HG02623 (cell line): ENCODE measurements around the gene PCDHAC2.

Source experiments
- ATAC-seq: cut with Tn5 transposase; IDR thresholded peaks from one replicate; pipeline ENCODE4 v1.9.1; 2021; ENCODE audit warnings: moderate library complexity; ENCODE audit not compliant: unreplicated experiment

The PCDHAC2 gene

GRCh38 chr5:140982083-140982716 lies 15.9 kb downstream of the PCDHAC2 start:
- ATAC-seq = no peak

GRCh38 chr5:140986117-140986521 lies 19.8 kb downstream of the PCDHAC2 start:
- ATAC-seq = no peak

- ATAC-seq = no peak
Measured at GRCh38 chr5:140988100-140988499, 21.8 kb downstream of the PCDHAC2 start.

- no peak for ATAC-seq
Measured at GRCh38 chr5:140988608-140989007, 22.3 kb downstream of the PCDHAC2 start.

GRCh38 chr5:140989254-140990020 lies 23.2 kb downstream of the PCDHAC2 start:
- ATAC-seq = no peak

GRCh38 chr5:140992828-140993227 lies 26.6 kb downstream of the PCDHAC2 start:
- no peak for ATAC-seq

GRCh38 chr5:140996060-140996459 lies 29.8 kb downstream of the PCDHAC2 start:
- ATAC-seq = no peak

- ATAC-seq = no peak
Measured at GRCh38 chr5:140998921-140999410, 32.7 kb downstream of the PCDHAC2 start.

GRCh38 chr5:141001446-141001843 lies 35.2 kb downstream of the PCDHAC2 start:
- no peak for ATAC-seq

- no peak for ATAC-seq
Measured at GRCh38 chr5:141001844-141002604, 35.7 kb downstream of the PCDHAC2 start.

- ATAC-seq = no peak
Measured at GRCh38 chr5:141002605-141002965, 36.3 kb downstream of the PCDHAC2 start.

GRCh38 chr5:141003031-141003430 lies 36.8 kb downstream of the PCDHAC2 start:
- no peak for ATAC-seq

- ATAC-seq = no peak
Measured at GRCh38 chr5:141003791-141004611, 37.7 kb downstream of the PCDHAC2 start.

GRCh38 chr5:141007791-141008190 lies 41.5 kb downstream of the PCDHAC2 start:
- no peak for ATAC-seq

GRCh38 chr5:141010047-141010793 lies 43.9 kb downstream of the PCDHAC2 start:
- ATAC-seq = no peak

- ATAC-seq = no peak
Measured at GRCh38 chr5:141017943-141018342, 51.7 kb downstream of the PCDHAC2 start.
